Hepatocyte (in vitro differentiated cells): Measurements from ENCODE around the gene GTSE1.

Experiments
- CTCF ChIP-seq: fragments of 200-600 bp; sonication (generic); IDR thresholded peaks from 2 replicates; pipeline ENCODE4 v1.5.1; 2016; ENCODE audit warnings: antibody characterized with exemption, mild to moderate bottlenecking; ENCODE audit not compliant: poor library complexity
- EZH2phosphoT487 ChIP-seq: fragments of 200-600 bp; sonication (generic); IDR thresholded peaks from one replicate; pipeline ENCODE4 v1.6.1; 2018; ENCODE audit warnings: antibody characterized with exemption, mild to moderate bottlenecking, low read depth, moderate library complexity; ENCODE audit not compliant: unreplicated experiment, severe bottlenecking

- TF ChIP-seq CTCF (no peak), EZH2phosphoT487 (no peak)
Measured at GRCh38 chr22:46303347-46303965, 6.8 kb downstream of the GTSE1 start.
